Activated B cell treated with CpG ODN at 0.5 μM for 24 hours (primary cell): ENCODE data around the gene ZNF784. TPM values are rescaled to one million over a fixed set of nuclear protein-coding genes. Genes with fewer than 3 reads are reported as not detected.

Experiments
- ATAC-seq: fragments of 200-7000 bp; cut with Tn5 transposase; one replicate; pipeline ENCODE4 v1.10.0; 2021; ENCODE audit warnings: low read depth, mild to moderate bottlenecking, moderate library complexity
- CTCF ChIA-PET: fragments of 350-600 bp; sonication (Branson Sonifier 250); formaldehyde crosslinking; loops from one replicate; lab custom pipeline; 2021; ENCODE audit warnings: antibody characterized with exemption; lab: Charles Lee
- POLR2A ChIA-PET: fragments of 350-600 bp; sonication (Branson Sonifier 250); formaldehyde crosslinking; loops from one replicate; lab custom pipeline; 2021; ENCODE audit warnings: antibody characterized with exemption; lab: Charles Lee
- DNase-seq: peaks from one replicate; pipeline ENCODE4 v3.0.0; 2022
- H3K27ac Mint-ChIP-seq: one replicate; pipeline ENCODE4 v1.8.0; 2020; ENCODE audit warnings: mixed read lengths
- H3K27me3 Mint-ChIP-seq: one replicate; pipeline ENCODE4 v1.8.0; 2021; ENCODE audit warnings: mixed read lengths
- H3K36me3 Mint-ChIP-seq: one replicate; pipeline ENCODE4 v1.8.0; 2021; ENCODE audit warnings: low read depth, mixed read lengths
- H3K4me1 Mint-ChIP-seq: one replicate; pipeline ENCODE4 v1.8.0; 2021; ENCODE audit warnings: mixed read lengths
- H3K4me3 Mint-ChIP-seq: one replicate; pipeline ENCODE4 v1.8.0; 2020; ENCODE audit warnings: mild to moderate bottlenecking, mixed read lengths
- H3K9me3 Mint-ChIP-seq: one replicate; pipeline ENCODE4 v1.8.0; 2020; ENCODE audit warnings: mixed read lengths
- intact Hi-C: fragments of 100-400 bp; cut with micrococcal nuclease; formaldehyde crosslinking; loops from one replicate; pipeline ENCODE4 v1.15.1; 2024
- total RNA-seq: library from RNA; stranded (reverse); gene quantifications from 2 replicates; pipeline ENCODE4 v1.2.3, GENCODE V29; 2022
- TF ChIP-seq, protein P1 (sequence below): fragments of 200-600 bp; IDR thresholded peaks from one replicate; pipeline ENCODE4 v1.8.0; 2022; ENCODE audit warnings: antibody characterized with exemption, mild to moderate bottlenecking

The ZNF784 gene
- total RNA-seq, 1 donor from 2014 or later = 8.9 TPM

DNA sequence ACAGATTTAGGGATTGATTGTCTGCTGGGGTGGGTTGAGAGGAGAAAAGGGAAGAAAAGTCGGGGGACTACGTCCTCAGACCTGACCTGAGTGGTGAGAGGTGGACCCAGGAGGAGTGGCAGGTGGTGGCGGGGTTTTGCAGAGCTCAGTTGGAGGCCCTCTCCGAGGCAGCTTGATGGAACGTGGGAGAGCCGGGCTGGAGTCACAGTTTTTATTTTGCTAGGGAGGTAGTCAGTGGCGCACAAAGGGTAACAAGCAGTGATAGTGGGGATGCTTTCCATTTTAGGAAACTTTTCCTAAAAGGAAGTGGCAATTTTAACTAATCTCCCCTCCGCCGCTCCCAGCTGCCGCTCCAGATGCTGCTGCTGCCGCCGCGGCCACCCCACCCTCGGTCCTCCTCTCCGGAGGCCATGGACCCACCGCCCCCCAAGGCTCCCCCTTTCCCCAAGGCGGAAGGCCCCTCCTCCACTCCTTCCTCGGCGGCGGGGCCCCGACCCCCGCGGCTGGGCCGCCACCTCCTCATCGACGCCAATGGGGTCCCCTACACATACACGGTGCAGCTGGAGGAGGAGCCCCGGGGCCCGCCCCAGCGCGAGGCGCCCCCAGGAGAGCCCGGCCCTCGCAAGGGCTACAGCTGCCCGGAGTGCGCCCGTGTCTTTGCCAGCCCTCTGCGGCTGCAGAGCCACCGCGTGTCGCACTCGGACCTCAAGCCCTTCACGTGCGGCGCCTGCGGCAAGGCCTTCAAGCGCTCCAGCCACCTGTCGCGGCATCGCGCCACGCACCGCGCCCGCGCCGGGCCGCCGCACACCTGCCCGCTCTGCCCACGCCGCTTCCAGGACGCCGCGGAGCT, 18.0 kb upstream of the ZNF784 start:
- POLR2A ChIA-PET = interaction anchor here (0.9 to 4.7 kb wide), 14 partner anchors 8 to 388 kb away, joined by 3 to 47 read pairs (median 6); partner anchors contain the start of genes FIZ1, U2AF2, UBE2S and ZNF628
- Mint-ChIP-seq H3K4me1 (peaks cover 72% of the 10 kb centered on the region), H3K27ac (peak overlapping the region; percentile 96), H3K9me3 (peaks cover 3% of the 10 kb centered on the region), H3K27me3 (no peaks in the 10 kb centered on the region), H3K36me3 (peaks cover 36% of the 10 kb centered on the region), H3K4me3 (peak overlapping the region; percentile 86)
- CTCF ChIA-PET = interaction anchor here (0.8 to 1.8 kb wide), 3 partner anchors 10 to 167 kb away, joined by 3 to 10 read pairs (median 7); no protein-coding TSS in a partner anchor
- intact Hi-C loops = loop anchor here (1.0 to 10.0 kb wide), 6 partner anchors 7 to 1178 kb away; partner anchors contain the start of genes C19orf85, ISOC2, LENG9 and ZSCAN5A
- ATAC-seq = peak; percentile 7
- TF ChIP-seq, protein P1, sequence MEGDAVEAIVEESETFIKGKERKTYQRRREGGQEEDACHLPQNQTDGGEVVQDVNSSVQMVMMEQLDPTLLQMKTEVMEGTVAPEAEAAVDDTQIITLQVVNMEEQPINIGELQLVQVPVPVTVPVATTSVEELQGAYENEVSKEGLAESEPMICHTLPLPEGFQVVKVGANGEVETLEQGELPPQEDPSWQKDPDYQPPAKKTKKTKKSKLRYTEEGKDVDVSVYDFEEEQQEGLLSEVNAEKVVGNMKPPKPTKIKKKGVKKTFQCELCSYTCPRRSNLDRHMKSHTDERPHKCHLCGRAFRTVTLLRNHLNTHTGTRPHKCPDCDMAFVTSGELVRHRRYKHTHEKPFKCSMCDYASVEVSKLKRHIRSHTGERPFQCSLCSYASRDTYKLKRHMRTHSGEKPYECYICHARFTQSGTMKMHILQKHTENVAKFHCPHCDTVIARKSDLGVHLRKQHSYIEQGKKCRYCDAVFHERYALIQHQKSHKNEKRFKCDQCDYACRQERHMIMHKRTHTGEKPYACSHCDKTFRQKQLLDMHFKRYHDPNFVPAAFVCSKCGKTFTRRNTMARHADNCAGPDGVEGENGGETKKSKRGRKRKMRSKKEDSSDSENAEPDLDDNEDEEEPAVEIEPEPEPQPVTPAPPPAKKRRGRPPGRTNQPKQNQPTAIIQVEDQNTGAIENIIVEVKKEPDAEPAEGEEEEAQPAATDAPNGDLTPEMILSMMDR = no peak
- peak; percentile 53 for DNase-seq

DNA sequence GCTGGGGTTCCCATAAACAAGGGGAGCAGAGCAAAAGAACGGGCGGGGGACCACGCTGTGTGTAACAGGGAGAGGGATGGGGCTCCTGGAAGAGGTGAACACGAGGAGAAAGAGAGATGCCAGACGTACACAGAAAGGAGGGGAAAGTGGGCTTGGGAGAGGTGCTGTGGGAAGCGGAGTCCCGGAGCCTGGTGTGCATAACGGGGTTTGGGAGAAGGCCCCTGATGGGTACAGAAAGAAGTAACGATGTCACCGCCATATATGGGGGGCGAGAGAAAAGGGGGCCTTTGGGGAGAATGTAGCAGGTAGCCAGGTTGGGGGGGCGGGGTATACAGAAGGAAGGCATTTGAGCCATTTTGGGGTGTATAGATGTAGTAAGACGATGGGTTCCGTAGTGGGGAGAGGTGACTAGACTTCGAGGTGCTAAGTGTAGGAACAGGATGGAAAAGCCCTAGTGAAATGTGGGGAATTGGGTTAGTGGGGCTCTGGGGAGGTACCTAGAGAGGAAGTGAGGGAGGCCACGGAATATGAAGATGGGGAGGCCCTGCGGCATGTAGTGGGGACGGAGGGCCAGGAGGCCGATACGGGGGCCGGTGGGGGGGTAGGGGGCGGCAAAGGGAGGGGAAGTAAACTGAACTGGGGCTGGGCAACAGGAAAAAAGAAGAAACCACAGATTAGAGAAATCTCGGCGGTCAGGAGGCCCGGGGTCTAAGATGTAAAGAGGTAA, 17.2 kb upstream of the ZNF784 start:
- ChIA-PET CTCF (interaction anchor here (0.8 to 1.8 kb wide), 3 partner anchors 10 to 168 kb away, joined by 3 to 10 read pairs (median 7); no protein-coding TSS in a partner anchor), POLR2A (interaction anchor here (0.6 to 4.7 kb wide), 12 partner anchors 9 to 234 kb away, joined by 3 to 47 read pairs (median 5); partner anchors contain the start of genes FIZ1, U2AF2, UBE2S and ZNF628)
- peak overlapping the region; percentile 86 for H3K4me3 Mint-ChIP-seq
- H3K9me3 Mint-ChIP-seq = peaks cover 3% of the 10 kb centered on the region
- intact Hi-C loops = loop anchor here (2.0 to 10.0 kb wide), 5 partner anchors 61 to 1177 kb away; partner anchors contain the start of genes C19orf85, ISOC2, LENG9 and ZNF579
- DNase-seq = no peak
- H3K36me3 Mint-ChIP-seq = peaks cover 31% of the 10 kb centered on the region
- H3K4me1 Mint-ChIP-seq = peaks cover 73% of the 10 kb centered on the region
- H3K27ac Mint-ChIP-seq = peak overlapping the region; percentile 86
- peak; percentile 1 for ATAC-seq
- TF ChIP-seq, protein P1 = no peak
- H3K27me3 Mint-ChIP-seq = no peaks in the 10 kb centered on the region

DNA sequence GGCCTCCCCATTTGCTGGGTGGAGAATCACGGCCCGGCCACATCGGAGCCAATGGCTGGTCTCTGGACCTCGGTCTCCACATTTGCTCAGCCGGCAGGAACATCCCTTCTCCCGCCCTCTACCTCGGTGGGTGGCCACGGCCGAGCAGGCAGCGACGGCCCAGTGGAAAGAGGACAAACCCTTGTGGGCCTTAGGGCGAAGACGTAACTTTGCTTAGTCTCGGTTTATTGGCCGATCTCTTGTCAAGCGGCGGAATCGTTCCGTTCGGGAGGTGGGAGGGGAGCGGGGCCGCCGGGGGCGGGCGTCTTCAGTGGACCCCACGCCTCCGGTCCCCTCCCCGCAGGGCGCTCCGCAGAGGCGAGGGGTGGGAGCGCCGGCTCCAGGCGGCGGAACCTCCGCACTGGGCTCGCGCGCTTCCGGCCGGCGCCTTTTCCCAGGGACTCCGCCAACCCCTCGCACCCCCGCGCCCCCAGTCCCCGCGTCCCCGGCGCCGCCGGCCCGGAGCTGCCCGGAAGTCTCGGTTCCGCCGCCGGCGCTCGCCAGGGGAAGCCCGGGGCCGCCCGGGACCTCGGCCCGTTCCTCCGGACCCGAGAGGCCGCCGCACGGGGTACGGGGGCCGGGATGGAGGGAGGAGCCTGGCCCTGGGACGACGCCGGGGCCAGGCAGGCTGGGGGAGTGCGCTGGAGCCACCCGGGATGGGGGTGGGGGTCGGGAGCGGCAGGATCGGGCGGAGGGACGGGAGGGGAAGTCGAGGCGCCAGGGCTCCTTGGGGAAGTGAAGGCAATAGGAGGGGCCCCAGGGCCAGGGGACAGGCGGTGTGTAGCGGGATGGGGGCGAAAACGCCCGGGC, 16.4 kb upstream of the ZNF784 start, which contains the start of gene ZNF580:
Gene ZNF580, plus strand, starts transcription at position 426 of the 849 bp plus-strand sequence. CDS start 1,507 bp downstream, outside the sequence.
- H3K27me3 Mint-ChIP-seq = no peaks in the 10 kb centered on the region
- peak within 1 kb of the TSS; percentile 86 for H3K27ac Mint-ChIP-seq
- peak within 1 kb of the TSS; percentile 86 for H3K4me3 Mint-ChIP-seq
- CTCF ChIA-PET = no interaction called here
- TF ChIP-seq, protein P1 = no peak
- peaks cover 3% of the 10 kb centered on the region for H3K9me3 Mint-ChIP-seq
- DNase-seq (peak; percentile 63), ATAC-seq (peak; percentile 12)
- POLR2A ChIA-PET = interaction anchor here (0.6 to 2.0 kb wide), 6 partner anchors 13 to 302 kb away, joined by 3 to 14 read pairs (median 4); partner anchors contain the start of genes FIZ1, KMT5C and ZNF865
- H3K36me3 Mint-ChIP-seq = peaks cover 37% of the 10 kb centered on the region
- H3K4me1 Mint-ChIP-seq = peaks cover 79% of the 10 kb centered on the region
- intact Hi-C loops = loop anchor here (2.0 to 10.0 kb wide), 5 partner anchors 60 to 1176 kb away; partner anchors contain the start of genes C19orf85, ISOC2, LENG9 and ZNF579

DNA sequence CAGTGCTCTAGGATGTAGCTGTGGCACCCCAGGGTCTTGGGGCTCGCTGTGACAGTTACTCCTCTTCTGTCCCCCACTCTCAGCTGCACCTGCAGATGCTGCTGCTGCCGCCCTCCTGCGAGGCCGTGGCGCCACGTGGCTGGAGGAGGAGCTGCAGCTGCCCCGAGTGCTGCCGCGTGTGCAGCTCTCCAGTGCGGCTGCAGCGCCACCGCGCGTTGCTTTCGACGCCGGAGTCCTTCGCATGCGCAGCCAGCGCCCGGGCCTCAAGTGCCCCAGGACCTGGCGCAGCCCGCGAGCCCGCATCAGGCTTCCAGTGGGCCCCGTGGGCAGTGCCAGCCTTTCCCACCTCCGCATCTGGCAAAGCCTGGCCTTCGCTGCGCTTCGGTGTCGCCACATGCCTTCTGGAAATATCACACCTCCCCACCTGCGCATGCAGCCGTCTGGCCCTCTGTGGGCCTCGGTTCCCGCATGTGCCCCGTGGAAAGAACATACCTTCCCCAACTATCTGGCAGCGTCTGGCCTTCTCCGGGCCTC, 15.7 kb upstream of the ZNF784 start:
- H3K9me3 Mint-ChIP-seq = peaks cover 3% of the 10 kb centered on the region
- peak; percentile 58 for DNase-seq
- peak; percentile 5 for ATAC-seq
- peaks cover 79% of the 10 kb centered on the region for H3K4me1 Mint-ChIP-seq
- H3K27ac Mint-ChIP-seq = peak overlapping the region; percentile 84
- ChIA-PET CTCF (interaction anchor here (0.7 kb wide), 1 partner anchor 9 kb away, joined by 3 read pairs; no protein-coding TSS in a partner anchor), POLR2A (interaction anchor here (0.6 to 2.0 kb wide), 7 partner anchors 14 to 481 kb away, joined by 3 to 14 read pairs (median 4); partner anchors contain the start of genes FIZ1, KMT5C and ZNF865)
- H3K4me3 Mint-ChIP-seq = peak overlapping the region; percentile 79
- intact Hi-C loops = loop anchor here (2.0 to 10.0 kb wide), 5 partner anchors 59 to 1175 kb away; partner anchors contain the start of genes C19orf85, ISOC2, LENG9 and ZNF579
- H3K36me3 Mint-ChIP-seq = peaks cover 36% of the 10 kb centered on the region
- TF ChIP-seq, protein P1 = no peak
- no peaks in the 10 kb centered on the region for H3K27me3 Mint-ChIP-seq
